Fibroblast of the aortic adventitia (primary cell): Measurements from ENCODE around the gene ABI2. TPM values are rescaled to one million over a fixed set of nuclear protein-coding genes. Genes with fewer than 3 reads are reported as not detected.
"Not testable (repeated sequence)": the region's sequence is repeated elsewhere in the genome, so short reads cannot be mapped to it uniquely, and the experiment has no call there.

Experiments used
- DNase-seq: peaks from one replicate; pipeline ENCODE4 v3.0.0-alpha.2; 2010; ENCODE audit warnings: low read depth
- H3K4me3 ChIP-seq: 2 replicates; pipeline ENCODE4 v1.5.1; 2011; ENCODE audit warnings: low read depth, mild to moderate bottlenecking, control low read depth, low read length, moderate library complexity
- total RNA-seq: library from RNA; depleted of rRNA; stranded (reverse); fragments of >200 nt; gene quantifications from 2 replicates; pipeline ENCODE4 v1.2.3, GENCODE V29; 2012; ENCODE audit warnings: low replicate concordance
- TF ChIP-seq, protein P1 (sequence below): IDR thresholded peaks from 2 replicates; pipeline ENCODE4 v1.5.1; 2011; ENCODE audit warnings: mild to moderate bottlenecking, low read length, control low read depth, inconsistent platforms; ENCODE audit not compliant: insufficient read depth

The ABI2 gene
- total RNA-seq, 1 donor = 36.4 TPM

DNA sequence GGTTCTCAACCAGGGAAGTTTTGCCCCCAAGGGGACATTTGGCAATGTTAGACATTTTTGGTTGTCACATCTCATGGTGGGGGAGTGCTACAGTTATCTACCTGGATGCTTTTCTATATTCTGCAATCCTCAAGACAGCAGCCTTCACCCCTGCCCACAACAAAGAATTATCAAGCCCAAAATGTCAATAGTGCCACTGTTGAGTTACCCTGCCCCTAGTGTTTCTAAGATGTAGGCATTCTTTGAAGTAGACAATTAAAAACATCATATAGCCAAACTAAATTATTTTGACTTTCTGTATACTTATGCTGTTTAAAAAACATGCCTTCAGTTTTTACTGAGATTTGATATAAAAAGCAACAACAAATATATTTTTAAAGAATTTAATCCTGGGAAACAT lies 48.0 kb downstream of the ABI2 start:
- no peak overlapping the region for H3K4me3 ChIP-seq
- no peak for DNase-seq
- TF ChIP-seq, protein P1, sequence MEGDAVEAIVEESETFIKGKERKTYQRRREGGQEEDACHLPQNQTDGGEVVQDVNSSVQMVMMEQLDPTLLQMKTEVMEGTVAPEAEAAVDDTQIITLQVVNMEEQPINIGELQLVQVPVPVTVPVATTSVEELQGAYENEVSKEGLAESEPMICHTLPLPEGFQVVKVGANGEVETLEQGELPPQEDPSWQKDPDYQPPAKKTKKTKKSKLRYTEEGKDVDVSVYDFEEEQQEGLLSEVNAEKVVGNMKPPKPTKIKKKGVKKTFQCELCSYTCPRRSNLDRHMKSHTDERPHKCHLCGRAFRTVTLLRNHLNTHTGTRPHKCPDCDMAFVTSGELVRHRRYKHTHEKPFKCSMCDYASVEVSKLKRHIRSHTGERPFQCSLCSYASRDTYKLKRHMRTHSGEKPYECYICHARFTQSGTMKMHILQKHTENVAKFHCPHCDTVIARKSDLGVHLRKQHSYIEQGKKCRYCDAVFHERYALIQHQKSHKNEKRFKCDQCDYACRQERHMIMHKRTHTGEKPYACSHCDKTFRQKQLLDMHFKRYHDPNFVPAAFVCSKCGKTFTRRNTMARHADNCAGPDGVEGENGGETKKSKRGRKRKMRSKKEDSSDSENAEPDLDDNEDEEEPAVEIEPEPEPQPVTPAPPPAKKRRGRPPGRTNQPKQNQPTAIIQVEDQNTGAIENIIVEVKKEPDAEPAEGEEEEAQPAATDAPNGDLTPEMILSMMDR = peak; percentile 6

- H3K4me3 ChIP-seq = no peak overlapping the region
- TF ChIP-seq, protein P1 = no peak
- no peak for DNase-seq
Observed at GRCh38 chr2:203379156-203379555, 51.0 kb downstream of the ABI2 start.

- H3K4me3 ChIP-seq = no peak overlapping the region
- no peak for DNase-seq
- TF ChIP-seq, protein P1 = no peak
Observed at GRCh38 chr2:203383038-203383437, 54.8 kb downstream of the ABI2 start.

GRCh38 chr2:203388153-203388552 lies 60.0 kb downstream of the ABI2 start:
- not testable (repeated sequence) for DNase-seq

GRCh38 chr2:203394519-203395227 lies 66.5 kb downstream of the ABI2 start:
- TF ChIP-seq, protein P1 = no peak

More at GRCh38 chr2:203388153-203388552, 60.0 kb downstream of the ABI2 start:
- H3K4me3 ChIP-seq = not testable (repeated sequence)

GRCh38 chr2:203395858-203396257 lies 67.7 kb downstream of the ABI2 start:
- DNase-seq = no peak

More at GRCh38 chr2:203394519-203395227, 66.5 kb downstream of the ABI2 start:
- DNase-seq = peak; percentile 32
- H3K4me3 ChIP-seq = no peak overlapping the region

DNA sequence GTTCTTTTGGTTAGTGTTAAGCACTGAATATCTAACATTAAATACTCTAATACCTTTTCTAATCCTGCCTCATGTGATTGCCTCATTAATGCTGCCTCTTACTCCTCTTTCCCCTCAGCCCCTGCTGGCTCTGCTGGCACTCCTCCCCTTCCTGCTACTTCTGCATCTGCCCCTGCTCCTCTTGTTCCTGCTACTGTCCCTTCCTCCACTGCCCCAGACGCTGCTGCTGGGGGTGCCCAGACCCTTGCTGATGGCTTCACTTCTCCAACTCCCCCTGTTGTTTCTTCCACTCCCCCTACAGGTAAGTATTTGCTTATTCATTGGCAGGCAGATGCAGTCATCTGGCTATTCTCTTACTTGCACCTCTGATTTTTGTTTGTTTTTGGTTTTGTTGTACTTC lies 68.5 kb downstream of the ABI2 start:
- DNase-seq = no peak
- no peak overlapping the region for H3K4me3 ChIP-seq
- TF ChIP-seq, protein P1 = peak; percentile 27

More at GRCh38 chr2:203395858-203396257, 67.7 kb downstream of the ABI2 start:
- no peak overlapping the region for H3K4me3 ChIP-seq
- TF ChIP-seq, protein P1 = no peak
